ENCODE measurements around the gene ADRA2C. TPM values are rescaled to one million over a fixed set of nuclear protein-coding genes. Genes with fewer than 3 reads are reported as not detected.

ADRA2C gene
- total and polyA plus RNA-seq, 2 of the 13 experiments (the other 11 are each of a cell fraction or from before 2014, with no cell fraction given) = 15.4 to 69.7 TPM

GRCh38 chr4:3776166-3777032, 10.2 kb downstream of the ADRA2C start:
- no peak for FAIRE-seq
- no peak overlapping the region for H3K27ac ChIP-seq (ENCODE audit: extremely low read length, insufficient read depth, low read length)
- H3K9me3 ChIP-seq (ENCODE audit: low read length) = no peaks in the 10 kb centered on the region
- in situ Hi-C loops (cut with HindIII; ENCODE audit: extremely low pct_ligation_motif_present, low pct_unique_long_range_greater_than_20kb) (no loop called here), intact Hi-C loops (cut with micrococcal nuclease; ENCODE audit: unreplicated experiment) (no loop called here)
- peaks cover 85% of the 10 kb centered on the region for H3K4me1 ChIP-seq (ENCODE audit: insufficient read depth, low read length)
- no TSS peak for BruUV-seq (replicated peaks)
- H2AFZ ChIP-seq (ENCODE audit: low read length) = no peak overlapping the region
- H3K9ac ChIP-seq (ENCODE audit: insufficient read depth, low read depth, low read length) = no peak overlapping the region
- ChIA-PET POLR2A (no interaction called here), CTCF (ENCODE audit: low intra/inter-chr PET ratio, low total read pairs) (no interaction called here)
- WGBS (ENCODE audit: low lambda C conversion rate) = 41% methylated on average over 7 of the region's 22 CpGs
- no peaks in the 10 kb centered on the region for H3K79me2 ChIP-seq (ENCODE audit: insufficient read depth, low read length)
- peaks cover 0 to 7% of the 10 kb centered on the region in 2 experiments; a peak in 1 of 5 replicates for H3K27me3 ChIP-seq (ENCODE audit: control insufficient read depth in 1 of 2, insufficient read depth in 2 of 2, low read length in 2 of 2)
- peak; percentile 9; the same call in 1 of the 3 replicates for ATAC-seq
- no peaks in the 10 kb centered on the region for H4K20me1 ChIP-seq (ENCODE audit: insufficient read depth, low read length)
- H3K4me2 ChIP-seq (ENCODE audit: low read depth, low read length) = peak overlapping the region; percentile 33
- no peak for DNase-seq (ENCODE audit: low spot score)
- no peaks in the 10 kb centered on the region for H3K36me3 ChIP-seq (replicated peaks in 1 of 2; ENCODE audit: control insufficient read depth in 1 of 2, insufficient read depth in 2 of 2, low read length in 2 of 2)
- H3K4me3 ChIP-seq (replicated peaks in 1 of 3; ENCODE audit: insufficient read depth in 1 of 3, low read depth in 2 of 3, low read length in 3 of 3) = no peak overlapping the region; a peak in 1 of 6 replicates
- TF ChIP-seq ETV6 (CRISPR knock-in tag; conservative IDR thresholded peaks at IDR 0.05) (no peak), ZNF232 (CRISPR knock-in tag; IDR thresholded peaks at IDR 0.05; ENCODE audit: borderline replicate concordance) (no peak), NR0B2 (CRISPR knock-in tag; IDR thresholded peaks at IDR 0.05) (0 out of 2 replicates have a peak, but pooled peaks have one; percentile 18), ZNF263 (CRISPR knock-in tag; IDR thresholded peaks at IDR 0.05) (peak; percentile 38; the same call in 1 of the 2 replicates), ARID4A (CRISPR knock-in tag; IDR thresholded peaks at IDR 0.05; ENCODE audit: borderline replicate concordance) (no peak), SKIL (CRISPR knock-in tag; IDR thresholded peaks at IDR 0.05; ENCODE audit: borderline replicate concordance) (no peak), ZNF687 (CRISPR knock-in tag; IDR thresholded peaks at IDR 0.05) (peak; percentile 64), ZNF225 (CRISPR knock-in tag; IDR thresholded peaks at IDR 0.05) (0 out of 2 replicates have a peak, but pooled peaks have one; percentile 18), ZNF224 (CRISPR knock-in tag; IDR thresholded peaks at IDR 0.05) (no peak)

Data from HepG2 (cell line).